DOHH2 (cell line): ENCODE data around the gene SYT1.

ENCODE experiments used
- EZH2phosphoT487 ChIP-seq: fragments of 200-600 bp; sonication (generic); IDR thresholded peaks from 2 replicates; pipeline ENCODE4 v1.6.1; 2017; ENCODE audit warnings: borderline replicate concordance, mild to moderate bottlenecking, antibody characterized with exemption, low read length, moderate library complexity, mixed read lengths
- TF ChIP-seq, protein P1 (sequence below): fragments of 200-600 bp; sonication (generic); IDR thresholded peaks from one replicate; pipeline ENCODE4 v1.5.1; 2014; ENCODE audit warnings: antibody characterized with exemption, mild to moderate bottlenecking, low read depth, low read length; ENCODE audit not compliant: poor library complexity, severe bottlenecking

DNA sequence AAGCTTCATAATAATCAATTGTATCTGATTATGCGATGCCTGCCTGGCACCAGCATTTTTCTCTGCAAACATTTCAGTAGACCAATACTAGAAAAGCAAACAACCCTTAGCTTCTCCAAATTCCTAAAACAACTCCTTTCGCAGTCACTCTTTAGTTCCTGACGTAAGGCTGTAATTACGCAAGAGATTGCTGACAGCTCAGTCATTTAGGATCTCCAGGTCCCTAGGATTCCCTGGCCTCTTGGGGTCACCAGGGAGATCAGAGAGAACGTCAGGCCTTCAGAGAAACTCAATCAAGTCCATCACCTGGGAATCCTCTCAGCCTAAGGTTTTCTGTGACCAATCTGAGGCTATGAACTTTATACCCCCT is 435.6 kb downstream of the SYT1 start:
- TF ChIP-seq, protein P1, sequence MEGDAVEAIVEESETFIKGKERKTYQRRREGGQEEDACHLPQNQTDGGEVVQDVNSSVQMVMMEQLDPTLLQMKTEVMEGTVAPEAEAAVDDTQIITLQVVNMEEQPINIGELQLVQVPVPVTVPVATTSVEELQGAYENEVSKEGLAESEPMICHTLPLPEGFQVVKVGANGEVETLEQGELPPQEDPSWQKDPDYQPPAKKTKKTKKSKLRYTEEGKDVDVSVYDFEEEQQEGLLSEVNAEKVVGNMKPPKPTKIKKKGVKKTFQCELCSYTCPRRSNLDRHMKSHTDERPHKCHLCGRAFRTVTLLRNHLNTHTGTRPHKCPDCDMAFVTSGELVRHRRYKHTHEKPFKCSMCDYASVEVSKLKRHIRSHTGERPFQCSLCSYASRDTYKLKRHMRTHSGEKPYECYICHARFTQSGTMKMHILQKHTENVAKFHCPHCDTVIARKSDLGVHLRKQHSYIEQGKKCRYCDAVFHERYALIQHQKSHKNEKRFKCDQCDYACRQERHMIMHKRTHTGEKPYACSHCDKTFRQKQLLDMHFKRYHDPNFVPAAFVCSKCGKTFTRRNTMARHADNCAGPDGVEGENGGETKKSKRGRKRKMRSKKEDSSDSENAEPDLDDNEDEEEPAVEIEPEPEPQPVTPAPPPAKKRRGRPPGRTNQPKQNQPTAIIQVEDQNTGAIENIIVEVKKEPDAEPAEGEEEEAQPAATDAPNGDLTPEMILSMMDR = no peak
- TF ChIP-seq EZH2phosphoT487 = no peak
